Measurements from ENCODE around the gene SINHCAF.

- TF ChIP-seq POLR2A (IDR thresholded peaks at IDR 0.05) (no peak), CTCF (IDR thresholded peaks at IDR 0.05) (no peak)
These were observed 36.5 kb downstream of the SINHCAF start for GRCh38 chr12:31289441-31289840.
